Measurements from ENCODE around the gene HTRA3.

HTRA3 gene

GRCh38 chr4:8279321-8280157 is 10.0 kb downstream of the HTRA3 start:
- no peak overlapping the region for H3K27ac ChIP-seq
- TF ChIP-seq CTCF (conservative IDR thresholded peaks at IDR 0.05): no peak
- no peak for TF ChIP-seq ZFX (IDR thresholded peaks at IDR 0.05)

DNA sequence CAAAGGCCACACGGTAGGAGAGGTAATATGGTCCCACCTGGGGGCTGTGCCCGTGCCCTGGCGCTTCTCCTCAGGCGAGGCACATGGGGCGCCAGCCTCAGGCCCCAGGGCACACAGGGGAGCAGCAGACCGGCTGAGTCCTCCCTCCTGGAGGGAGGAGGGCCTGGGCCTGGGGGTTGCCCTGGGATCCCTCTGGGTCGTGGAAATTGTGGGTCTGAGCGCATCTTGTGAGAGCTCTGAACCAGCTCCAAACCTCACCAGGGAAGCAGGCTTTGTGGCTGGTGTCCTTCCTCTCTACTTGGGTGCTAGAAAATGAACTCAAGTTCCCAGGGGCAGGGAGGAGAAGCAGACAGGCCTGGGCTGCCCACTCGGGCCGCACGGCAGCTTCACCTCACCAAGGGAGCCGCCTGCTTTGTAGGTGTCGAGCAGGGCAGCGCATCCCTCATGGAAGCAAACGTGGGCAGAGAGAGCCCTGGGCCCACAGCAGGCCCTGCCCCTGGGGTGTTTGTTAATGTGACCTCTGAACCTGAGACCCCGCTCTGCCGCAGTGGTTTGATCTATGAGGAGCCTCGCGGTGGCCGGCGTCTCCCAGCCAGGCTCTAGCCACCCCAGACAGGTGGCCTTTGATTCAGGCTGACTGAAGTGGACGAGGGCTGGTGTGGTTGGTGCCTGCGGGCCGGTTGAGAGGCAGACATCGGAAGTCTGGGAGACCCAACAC is 10.8 kb downstream of the HTRA3 start:
- TF ChIP-seq ZFX (IDR thresholded peaks at IDR 0.05): no peak
- no peak for TF ChIP-seq CTCF (conservative IDR thresholded peaks at IDR 0.05)
- H3K27ac ChIP-seq: no peak overlapping the region

DNA sequence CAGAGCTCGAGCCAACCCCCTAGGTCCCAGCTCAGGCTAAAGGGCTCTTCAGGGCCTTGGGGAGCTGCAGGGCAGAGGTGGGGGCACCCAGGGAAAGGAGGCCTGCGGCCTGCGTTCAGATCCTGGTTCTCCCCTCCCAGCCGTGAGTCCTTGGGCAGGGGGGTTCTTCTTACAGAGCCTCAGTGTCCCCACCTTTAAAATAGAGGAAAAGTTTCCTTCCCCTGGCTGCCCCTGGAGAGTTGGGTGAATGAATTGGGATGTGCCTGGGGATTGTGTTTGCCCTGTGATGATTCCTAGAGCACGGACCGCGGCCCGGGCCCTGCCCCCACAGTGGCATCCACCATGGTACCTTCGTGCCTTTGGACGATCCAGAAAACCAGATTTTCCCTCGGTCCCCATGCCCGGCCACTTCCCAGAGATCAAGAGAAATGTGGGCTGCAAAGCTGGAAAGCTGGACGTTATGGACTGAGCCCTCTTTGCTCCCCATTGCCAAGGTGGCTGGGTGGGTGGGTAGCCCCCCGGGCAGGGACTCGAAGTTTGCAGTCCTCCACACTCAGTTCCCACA is 11.4 kb downstream of the HTRA3 start:
- TF ChIP-seq CTCF (conservative IDR thresholded peaks at IDR 0.05) (no peak), ZFX (IDR thresholded peaks at IDR 0.05) (no peak)
- no peak overlapping the region for H3K27ac ChIP-seq

DNA sequence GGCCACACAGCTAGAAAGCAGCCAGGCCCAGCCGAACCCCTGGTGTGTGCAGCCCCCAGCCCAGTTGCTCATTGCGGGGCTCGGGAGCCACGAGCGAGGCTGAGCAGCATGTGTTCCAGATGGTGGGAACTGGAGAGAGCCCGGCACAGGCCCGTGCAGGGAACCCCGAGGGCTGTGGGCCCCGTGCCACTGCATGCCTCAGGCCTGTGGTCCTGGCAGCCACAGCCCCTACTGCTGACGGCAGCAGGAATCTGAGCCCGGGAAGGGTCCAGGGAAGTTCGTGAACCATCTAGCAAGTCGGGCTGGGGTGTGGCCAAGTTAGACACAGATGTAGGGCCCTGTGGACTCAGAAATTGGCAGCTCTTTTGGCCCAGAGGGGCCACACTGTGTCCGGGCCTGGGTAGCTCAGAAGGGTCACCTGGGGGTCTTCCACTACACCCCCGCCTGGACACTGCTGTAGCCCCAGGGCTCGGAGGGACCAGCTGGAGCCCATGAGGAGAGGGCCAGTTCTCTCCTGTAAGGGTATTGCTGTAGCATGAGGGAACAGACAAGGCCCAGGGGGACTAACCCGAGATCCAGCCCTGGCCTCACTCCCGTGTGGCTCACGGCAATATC is 12.1 kb downstream of the HTRA3 start:
- H3K27ac ChIP-seq: no peak overlapping the region
- TF ChIP-seq ZFX (IDR thresholded peaks at IDR 0.05) (no peak), CTCF (conservative IDR thresholded peaks at IDR 0.05) (no peak)

GRCh38 chr4:8282134-8282641 is 12.6 kb downstream of the HTRA3 start:
- H3K27ac ChIP-seq: no peak overlapping the region

DNA sequence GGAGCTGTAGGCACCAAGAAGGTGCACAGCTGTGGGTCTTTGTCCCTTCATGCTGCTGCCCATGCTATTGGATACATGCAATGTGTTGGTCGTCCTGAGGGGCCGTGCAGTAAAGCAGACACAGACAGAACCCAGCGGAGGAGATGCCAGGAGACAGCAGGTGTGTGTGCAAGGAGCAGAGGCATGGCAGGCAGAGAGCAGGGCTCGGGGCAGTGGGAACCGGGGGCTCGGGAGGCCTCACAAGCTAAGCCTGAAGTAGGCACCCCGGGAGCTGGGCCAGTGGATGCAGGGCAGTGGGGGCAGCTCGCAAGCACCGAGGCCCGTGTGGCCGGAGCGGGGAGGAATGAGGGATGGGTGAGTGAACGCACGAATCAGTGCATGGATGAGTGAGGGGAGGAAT is 13.2 kb downstream of the HTRA3 start:
- TF ChIP-seq CTCF (conservative IDR thresholded peaks at IDR 0.05) (no peak), ZFX (IDR thresholded peaks at IDR 0.05) (no peak)

More at GRCh38 chr4:8282134-8282641, 12.6 kb downstream of the HTRA3 start:
- TF ChIP-seq ZFX (IDR thresholded peaks at IDR 0.05) (no peak), CTCF (conservative IDR thresholded peaks at IDR 0.05) (no peak)

More for the DNA sequence above, 13.2 kb downstream of the HTRA3 start:
- no peak overlapping the region for H3K27ac ChIP-seq
